Measurements from ENCODE around the gene GPR26. TPM values are rescaled to one million over a fixed set of nuclear protein-coding genes. Genes with fewer than 3 reads are reported as not detected.

The GPR26 gene
- total RNA-seq, 4 donors from 2014 or later: not detected

DNA sequence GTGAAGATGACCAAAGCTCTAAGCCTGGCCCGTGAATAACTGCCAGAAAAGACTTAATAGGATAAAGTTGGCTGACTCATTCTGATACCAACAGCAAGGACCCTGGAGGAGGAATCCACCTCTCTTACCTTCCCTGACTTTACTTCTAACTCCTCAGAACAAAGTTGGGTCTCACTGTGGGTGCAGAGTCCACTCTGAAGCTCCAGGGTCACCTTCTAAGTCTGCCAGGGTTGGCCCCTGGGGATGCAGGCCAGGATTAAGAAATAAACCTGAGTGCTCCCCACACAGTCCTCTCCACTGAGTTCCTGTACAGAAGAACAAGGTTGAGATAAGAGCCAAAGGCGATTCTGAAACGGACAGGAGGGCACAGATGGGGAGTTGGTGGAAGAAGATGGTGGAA is 54.4 kb downstream of the GPR26 start:
- TF ChIP-seq, protein P1, sequence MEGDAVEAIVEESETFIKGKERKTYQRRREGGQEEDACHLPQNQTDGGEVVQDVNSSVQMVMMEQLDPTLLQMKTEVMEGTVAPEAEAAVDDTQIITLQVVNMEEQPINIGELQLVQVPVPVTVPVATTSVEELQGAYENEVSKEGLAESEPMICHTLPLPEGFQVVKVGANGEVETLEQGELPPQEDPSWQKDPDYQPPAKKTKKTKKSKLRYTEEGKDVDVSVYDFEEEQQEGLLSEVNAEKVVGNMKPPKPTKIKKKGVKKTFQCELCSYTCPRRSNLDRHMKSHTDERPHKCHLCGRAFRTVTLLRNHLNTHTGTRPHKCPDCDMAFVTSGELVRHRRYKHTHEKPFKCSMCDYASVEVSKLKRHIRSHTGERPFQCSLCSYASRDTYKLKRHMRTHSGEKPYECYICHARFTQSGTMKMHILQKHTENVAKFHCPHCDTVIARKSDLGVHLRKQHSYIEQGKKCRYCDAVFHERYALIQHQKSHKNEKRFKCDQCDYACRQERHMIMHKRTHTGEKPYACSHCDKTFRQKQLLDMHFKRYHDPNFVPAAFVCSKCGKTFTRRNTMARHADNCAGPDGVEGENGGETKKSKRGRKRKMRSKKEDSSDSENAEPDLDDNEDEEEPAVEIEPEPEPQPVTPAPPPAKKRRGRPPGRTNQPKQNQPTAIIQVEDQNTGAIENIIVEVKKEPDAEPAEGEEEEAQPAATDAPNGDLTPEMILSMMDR (IDR thresholded peaks at IDR 0.05 in 4 of 5, conservative IDR thresholded peaks at IDR 0.05 in 1 of 5): no peak
- no peak for TF ChIP-seq POLR2A (IDR thresholded peaks at IDR 0.05)
- no peak for DNase-seq

DNA sequence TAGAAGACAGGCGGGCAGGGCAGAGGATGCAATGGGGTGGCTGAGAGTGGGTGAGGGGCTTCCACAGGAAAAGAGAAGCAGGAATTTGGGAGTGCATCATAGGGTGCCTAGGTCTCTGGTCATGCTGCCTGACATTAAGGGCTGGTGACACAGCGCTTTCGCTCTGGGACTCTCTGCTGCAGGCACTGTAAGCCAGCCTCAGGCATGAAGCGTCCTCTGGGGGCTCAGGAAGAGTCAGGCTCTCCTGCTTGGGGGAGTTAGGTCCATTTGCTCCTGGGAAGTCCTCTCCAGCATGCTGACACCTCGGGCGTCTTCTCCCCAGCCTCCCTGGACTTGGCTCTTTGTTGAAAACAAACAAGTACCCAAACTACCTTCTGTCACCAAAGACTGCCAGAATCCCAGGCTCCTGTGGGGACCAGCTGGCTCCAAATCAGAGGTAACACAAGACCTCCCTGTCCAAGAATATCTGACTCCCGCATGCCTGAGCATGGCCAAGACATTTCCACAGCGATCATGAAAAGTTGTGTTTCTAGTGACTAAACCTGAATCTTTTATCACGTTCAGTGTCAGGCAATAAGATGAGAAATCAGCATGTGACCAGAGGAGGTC is 55.4 kb downstream of the GPR26 start:
- DNase-seq: no peak
- intact Hi-C loops (cut with DNase I; ENCODE audit: low total_unique reads) (no loop called here), in situ Hi-C loops (cut with MboI; ENCODE audit: low sequenced_read_pairs in 4 of 4) (no loop called here)
- H3K9me3 ChIP-seq: no peaks in the 10 kb centered on the region
- TF ChIP-seq, protein P1 (IDR thresholded peaks at IDR 0.05 in 4 of 5, conservative IDR thresholded peaks at IDR 0.05 in 1 of 5): no peak
- no peak for TF ChIP-seq POLR2A (IDR thresholded peaks at IDR 0.05)
- no peaks in the 10 kb centered on the region for H3K27me3 ChIP-seq
- H3K4me3 ChIP-seq: no peak overlapping the region
- H3K36me3 ChIP-seq: no peaks in the 10 kb centered on the region
- ATAC-seq: no peak
- H3K4me1 ChIP-seq: no peaks in the 10 kb centered on the region
- H3K27ac ChIP-seq: no peak overlapping the region

More for the DNA sequence above, 54.4 kb downstream of the GPR26 start:
- H3K4me1 ChIP-seq: no peaks in the 10 kb centered on the region
- ATAC-seq: no peak
- H3K4me3 ChIP-seq: no peak overlapping the region
- no peaks in the 10 kb centered on the region for H3K27me3 ChIP-seq
- intact Hi-C loops (cut with DNase I; ENCODE audit: low total_unique reads): no loop called here
- in situ Hi-C loops (cut with MboI; ENCODE audit: low sequenced_read_pairs in 4 of 4): no loop called here
- no peaks in the 10 kb centered on the region for H3K36me3 ChIP-seq
- no peaks in the 10 kb centered on the region for H3K9me3 ChIP-seq
- no peak overlapping the region for H3K27ac ChIP-seq

DNA sequence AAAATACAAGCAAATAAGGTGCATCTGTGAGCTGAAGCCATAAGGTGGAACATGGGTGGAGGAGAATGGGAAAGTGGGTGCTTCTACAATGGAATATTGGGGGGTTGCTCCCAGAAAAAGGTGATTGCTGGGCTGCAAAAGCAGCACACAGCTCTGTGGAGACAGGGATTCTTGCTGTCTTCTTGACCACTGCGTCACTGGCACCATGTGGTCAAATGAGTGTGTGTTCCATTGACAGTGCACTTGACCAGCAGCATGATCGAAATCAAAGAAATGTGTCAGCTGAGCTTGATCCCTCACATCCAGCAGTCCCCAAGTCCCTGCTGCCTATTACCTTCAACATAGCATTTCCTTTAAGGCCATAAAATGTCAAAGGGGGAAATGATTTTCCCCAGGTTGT is 56.2 kb downstream of the GPR26 start:
- Histone ChIP-seq H3K27ac (no peak overlapping the region), H3K36me3 (no peaks in the 10 kb centered on the region), H3K27me3 (no peaks in the 10 kb centered on the region), H3K9me3 (no peaks in the 10 kb centered on the region), H3K4me3 (no peak overlapping the region), H3K4me1 (no peaks in the 10 kb centered on the region)
- no peak for ATAC-seq
- TF ChIP-seq POLR2A (IDR thresholded peaks at IDR 0.05): no peak
- TF ChIP-seq, protein P1 (IDR thresholded peaks at IDR 0.05 in 4 of 5, conservative IDR thresholded peaks at IDR 0.05 in 1 of 5): no peak
- intact Hi-C loops (cut with DNase I; ENCODE audit: low total_unique reads) (no loop called here), in situ Hi-C loops (cut with MboI; ENCODE audit: low sequenced_read_pairs in 4 of 4) (no loop called here)
- no peak for DNase-seq

DNA sequence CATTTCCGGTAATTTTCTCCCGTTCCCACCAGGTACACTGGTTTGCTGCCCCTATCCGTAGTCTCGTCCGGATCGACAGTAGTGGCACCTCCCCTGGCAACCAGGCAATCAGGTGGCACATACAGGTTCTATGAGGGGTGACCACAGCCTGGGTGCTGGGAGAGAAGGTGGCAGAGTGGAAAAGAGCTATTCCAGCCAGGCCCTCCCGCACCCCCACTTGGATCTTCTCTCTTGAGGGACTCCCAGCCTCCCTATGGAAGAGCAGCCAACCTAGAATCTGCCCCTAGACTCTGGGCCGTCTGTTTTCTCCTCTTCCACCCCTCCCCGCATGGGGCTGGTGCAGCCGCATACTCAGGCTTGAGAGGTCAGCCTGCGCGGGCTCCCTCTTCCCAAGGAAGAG is 58.6 kb downstream of the GPR26 start:
- TF ChIP-seq, protein P1 (IDR thresholded peaks at IDR 0.05 in 4 of 5, conservative IDR thresholded peaks at IDR 0.05 in 1 of 5): no peak
- TF ChIP-seq POLR2A (IDR thresholded peaks at IDR 0.05): no peak
- intact Hi-C loops (cut with DNase I; ENCODE audit: low total_unique reads) (no loop called here), in situ Hi-C loops (cut with MboI; ENCODE audit: low sequenced_read_pairs in 4 of 4) (no loop called here)
- no peaks in the 10 kb centered on the region for H3K9me3 ChIP-seq
- no peak overlapping the region for H3K27ac ChIP-seq
- no peak for DNase-seq
- ATAC-seq: no peak
- H3K4me3 ChIP-seq: no peak overlapping the region
- no peaks in the 10 kb centered on the region for H3K36me3 ChIP-seq
- H3K27me3 ChIP-seq: no peaks in the 10 kb centered on the region
- H3K4me1 ChIP-seq: no peaks in the 10 kb centered on the region

DNA sequence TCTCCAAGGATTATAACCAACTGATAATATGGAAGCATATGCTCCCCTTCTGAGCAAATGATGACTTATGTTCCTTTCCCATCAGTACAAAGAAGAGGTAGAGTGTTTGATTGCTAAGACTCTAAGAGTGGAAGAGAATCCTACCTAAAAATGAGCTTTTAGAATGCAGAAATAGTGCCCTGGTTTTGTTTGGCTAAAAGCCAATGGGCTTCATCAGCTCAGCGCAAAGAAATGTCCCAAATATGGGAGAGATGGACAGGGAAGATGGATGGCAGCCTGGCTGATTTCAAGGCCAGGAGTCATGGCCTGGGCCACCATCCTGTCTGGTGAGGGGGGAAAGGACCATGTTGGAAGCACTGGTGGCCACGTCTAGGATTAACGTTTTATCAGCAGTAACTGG is 60.2 kb downstream of the GPR26 start:
- in situ Hi-C loops (cut with MboI; ENCODE audit: low sequenced_read_pairs in 4 of 4) (no loop called here), intact Hi-C loops (cut with DNase I; ENCODE audit: low total_unique reads) (no loop called here)
- no peaks in the 10 kb centered on the region for H3K9me3 ChIP-seq
- no peak overlapping the region for H3K4me3 ChIP-seq
- DNase-seq: no peak
- H3K4me1 ChIP-seq: no peaks in the 10 kb centered on the region
- ATAC-seq: no peak
- TF ChIP-seq, protein P1 (IDR thresholded peaks at IDR 0.05 in 4 of 5, conservative IDR thresholded peaks at IDR 0.05 in 1 of 5): no peak
- no peak for TF ChIP-seq POLR2A (IDR thresholded peaks at IDR 0.05)
- H3K36me3 ChIP-seq: no peaks in the 10 kb centered on the region
- H3K27me3 ChIP-seq: no peaks in the 10 kb centered on the region
- H3K27ac ChIP-seq: no peak overlapping the region

Data from gastrocnemius medialis (tissue), 4 donors.